ENCODE results near the gene RAB3GAP1. TPM values are rescaled to one million over a fixed set of nuclear protein-coding genes. Genes with fewer than 3 reads are reported as not detected.

The RAB3GAP1 gene
- total RNA-seq, 1 experiment from 2014 or later, result 32.0 TPM

GRCh38 chr2:135037831-135038230 lies 14.3 kb upstream of the RAB3GAP1 start:
- Histone ChIP-seq H3K4me2 (ENCODE audit: insufficient read depth, insufficient read length, low read length) (no peak overlapping the region), H2BK12ac (ENCODE audit: insufficient read length, low read depth, low read length) (no peak overlapping the region), H2AFZ (ENCODE audit: low read length) (no peak overlapping the region), H3K14ac (ENCODE audit: insufficient read depth, low read length) (no peak overlapping the region), H2BK20ac (ENCODE audit: low read depth, low read length, poor library complexity, severe bottlenecking) (no peak overlapping the region), H2BK120ac (ENCODE audit: low read depth, low read length, poor library complexity, severe bottlenecking) (no peak overlapping the region), H3K18ac (ENCODE audit: insufficient read length, low read depth, low read length) (no peak overlapping the region), H3K9ac (ENCODE audit: extremely low read depth, insufficient read length, low read length) (no peak overlapping the region), H3K56ac (ENCODE audit: insufficient read length, low read depth, low read length) (no peak overlapping the region), H3K27me3 (ENCODE audit: insufficient read depth, low read length) (no peaks in the 10 kb centered on the region), H4K20me1 (ENCODE audit: control insufficient read depth, insufficient read depth, insufficient read length) (no peaks in the 10 kb centered on the region), H3T11ph (ENCODE audit: low read length) (no peak overlapping the region), H3K23ac (ENCODE audit: insufficient read length, low read depth, low read length) (no peak overlapping the region), H3K79me1 (ENCODE audit: insufficient read depth, low read depth, low read length, poor library complexity, severe bottlenecking) (no peaks in the 10 kb centered on the region), H2BK15ac (ENCODE audit: low read depth, low read length) (no peak overlapping the region), H2AK5ac (ENCODE audit: insufficient read length, low read length) (no peak overlapping the region), H3K9me3 (ENCODE audit: control insufficient read depth, low read depth, low read length) (no peaks in the 10 kb centered on the region), H2BK5ac (ENCODE audit: insufficient read length, low read length) (no peak overlapping the region), H3K4ac (ENCODE audit: low read depth, low read length) (no peak overlapping the region), H4K91ac (ENCODE audit: insufficient read length, low read depth, low read length) (no peak overlapping the region), H3K4me1 (ENCODE audit: insufficient read depth, low read length) (no peaks in the 10 kb centered on the region), H3K23me2 (ENCODE audit: insufficient read length, low read depth, low read length, poor library complexity, severe bottlenecking) (no peaks in the 10 kb centered on the region), H4K8ac (replicated peaks; ENCODE audit: insufficient read length, low read depth, low read length) (no peak overlapping the region), H4K5ac (ENCODE audit: insufficient read length, low read depth, low read length) (no peak overlapping the region), H3K27ac (ENCODE audit: insufficient read length, low read depth, low read length) (no peak overlapping the region), H3K79me2 (ENCODE audit: insufficient read depth, low read length) (no peaks in the 10 kb centered on the region)
- H3K4me1 Mint-ChIP-seq, result no peaks in the 10 kb centered on the region
- H3K27me3 Mint-ChIP-seq (ENCODE audit: low read depth), result no peaks in the 10 kb centered on the region
- H3K27ac Mint-ChIP-seq, result no peak overlapping the region
- peaks cover 0 to 3% (median 0%) of the 10 kb centered on the region in 3 experiments; a peak in 1 of 7 replicates for H3K36me3 Mint-ChIP-seq (ENCODE audit: insufficient read depth in 1 of 3, low read depth in 3 of 3)
- no peak for TF ChIP-seq CTCF (conservative IDR thresholded peaks at IDR 0.05)
- WGBS (ENCODE audit: extremely low coverage, insufficient read length, low lambda C conversion rate), result no CpG with 5 or more reads among the region's 3 CpGs
- no peak for DNase-seq
- no peak overlapping the region for H3K4me3 Mint-ChIP-seq
- peaks cover 6 to 7% of the 10 kb centered on the region in 2 experiments; a peak in 4 of 5 replicates for H3K9me3 Mint-ChIP-seq

Data from H9 (cell line).